Pulmonary artery endothelial cell (primary cell): Measurements from ENCODE around the gene LRIT1. TPM values are rescaled to one million over a fixed set of nuclear protein-coding genes. Genes with fewer than 3 reads are reported as not detected.
"Not testable (repeated sequence)": the region's sequence is repeated elsewhere in the genome, so short reads cannot be mapped to it uniquely, and the experiment has no call there.

Source experiments
- DNase-seq: peaks from one replicate; pipeline ENCODE4 v3.0.0-alpha.2; 2011; ENCODE audit warnings: low read depth, low spot score
- total RNA-seq: library from RNA; depleted of rRNA; stranded (reverse); fragments of >200 nt; gene quantifications from 2 replicates; pipeline ENCODE4 v1.2.3, GENCODE V29; 2014

LRIT1 gene
- not detected in 2 replicates for total RNA-seq

GRCh38 chr10:84241185-84241790, at the start of gene LRIT1:
Gene LRIT1 (minus strand): TSS chr10:84241546. CDS start chr10:84241439, 107 bp downstream.
- no peak for DNase-seq

GRCh38 chr10:84290235-84290634, 48.9 kb upstream of the LRIT1 start:
- no peak for DNase-seq

GRCh38 chr10:84289521-84290200, 48.3 kb upstream of the LRIT1 start:
- DNase-seq: no peak

- DNase-seq: no peak
Observed at GRCh38 chr10:84288151-84288550, 46.8 kb upstream of the LRIT1 start.

GRCh38 chr10:84286695-84287094, 45.3 kb upstream of the LRIT1 start:
- no peak for DNase-seq

- not testable (repeated sequence) for DNase-seq
Observed at GRCh38 chr10:84279876-84280475, 38.6 kb upstream of the LRIT1 start.

- DNase-seq: no peak
Observed at GRCh38 chr10:84270708-84271107, 29.4 kb upstream of the LRIT1 start.

- no peak for DNase-seq
Observed at GRCh38 chr10:84269773-84270172, 28.4 kb upstream of the LRIT1 start.

- DNase-seq: no peak
Observed at GRCh38 chr10:84269162-84269561, 27.8 kb upstream of the LRIT1 start.

GRCh38 chr10:84267503-84268126, 26.3 kb upstream of the LRIT1 start:
- peak; percentile 29 for DNase-seq

- DNase-seq: no peak
Observed at GRCh38 chr10:84265418-84265817, 24.1 kb upstream of the LRIT1 start.

GRCh38 chr10:84264611-84265141, 23.3 kb upstream of the LRIT1 start:
- DNase-seq: peak; percentile 17

- no peak for DNase-seq
Observed at GRCh38 chr10:84263716-84264115, 22.4 kb upstream of the LRIT1 start.

- no peak for DNase-seq
Observed at GRCh38 chr10:84262190-84262956, 21.0 kb upstream of the LRIT1 start.

GRCh38 chr10:84261236-84261915, 20.0 kb upstream of the LRIT1 start:
- DNase-seq: no peak

GRCh38 chr10:84258034-84258695, 16.8 kb upstream of the LRIT1 start:
- DNase-seq: no peak

- no peak for DNase-seq
Observed at GRCh38 chr10:84257343-84258020, 16.1 kb upstream of the LRIT1 start.

GRCh38 chr10:84256510-84257342, 15.4 kb upstream of the LRIT1 start:
- DNase-seq: no peak
